ENCODE measurements around the gene ATP7A. TPM values are rescaled to one million over a fixed set of nuclear protein-coding genes. Genes with fewer than 3 reads are reported as not detected.
"Not testable (repeated sequence)": the region's sequence is repeated elsewhere in the genome, so short reads cannot be mapped to it uniquely, and the experiment has no call there.

The ATP7A gene
- total and polyA plus RNA-seq, 5 donors from 2014 or later = 2.7 to 13.6 (median 3.0) TPM

- peaks cover 13% of the 10 kb centered on the region for H3K36me3 ChIP-seq (ENCODE audit: control insufficient read depth, insufficient read depth, low read length)
- peak overlapping the region; percentile 98 for H3K4me3 ChIP-seq (ENCODE audit: low read depth, low read length)
- H3K27ac ChIP-seq (ENCODE audit: insufficient read depth, low read length, poor library complexity, severe bottlenecking) = peak overlapping the region; percentile 90
- peaks cover 18% of the 10 kb centered on the region for H3K4me1 ChIP-seq (ENCODE audit: control insufficient read depth, insufficient read depth, low read length, poor library complexity, severe bottlenecking)
- H3K27me3 ChIP-seq (ENCODE audit: control insufficient read depth, insufficient read depth, low read length) = no peaks in the 10 kb centered on the region
- Mint-ChIP-seq H3K4me1 (peaks cover 2 to 35% (median 18%) of the 10 kb centered on the region in 4 donors), H3K9me3 (peaks cover 0 to under 1% (median 0%) of the 10 kb centered on the region in 7 donors), H3K36me3 (peaks cover 10% of the 10 kb centered on the region), H3K27me3 (no peaks in the 10 kb centered on the region), H3K27ac (peak overlapping the region in 2 of 3 donors; percentile 42 to 83), H3K4me3 (peak overlapping the region; percentile 85 to 98 (median 92))
- no peak for DNase-seq
- no peak for ATAC-seq (ENCODE audit: low read depth in 2 of 2)
- H3K9me3 ChIP-seq (ENCODE audit: control insufficient read depth in 2 of 2, low read length in 2 of 2) = no peaks in the 10 kb centered on the region
Observed at GRCh38 chrX:77900688-77901087, 9.8 kb upstream of the ATP7A start.

GRCh38 chrX:77901506-77901905 lies 9.0 kb upstream of the ATP7A start:
- H3K27me3 Mint-ChIP-seq = no peaks in the 10 kb centered on the region
- no peaks in the 10 kb centered on the region for H3K9me3 Mint-ChIP-seq
- Histone ChIP-seq H3K36me3 (ENCODE audit: control insufficient read depth, insufficient read depth, low read length) (peaks cover 13% of the 10 kb centered on the region), H3K27me3 (ENCODE audit: control insufficient read depth, insufficient read depth, low read length) (no peaks in the 10 kb centered on the region), H3K4me3 (ENCODE audit: low read depth, low read length) (peak overlapping the region; percentile 98), H3K4me1 (ENCODE audit: control insufficient read depth, insufficient read depth, low read length, poor library complexity, severe bottlenecking) (peaks cover 18% of the 10 kb centered on the region), H3K27ac (ENCODE audit: insufficient read depth, low read length, poor library complexity, severe bottlenecking) (peak overlapping the region; percentile 33), H3K9me3 (ENCODE audit: control insufficient read depth in 2 of 2, low read length in 2 of 2) (no peaks in the 10 kb centered on the region)
- DNase-seq = no peak
- no peak for ATAC-seq (ENCODE audit: low read depth in 2 of 2)
- peaks cover 10% of the 10 kb centered on the region for H3K36me3 Mint-ChIP-seq
- H3K4me1 Mint-ChIP-seq = peaks cover 0 to 34% (median 17%) of the 10 kb centered on the region in 4 donors
- H3K4me3 Mint-ChIP-seq = peak overlapping the region; percentile 52 to 91 (median 66)
- peak overlapping the region; percentile 20 to 83 (median 23) for H3K27ac Mint-ChIP-seq

- peak in 1 of 3 donors; percentile 37 for DNase-seq
- ATAC-seq (ENCODE audit: low read depth in 2 of 2) = no peak
- Histone ChIP-seq H3K27me3 (ENCODE audit: control insufficient read depth, insufficient read depth, low read length) (no peaks in the 10 kb centered on the region), H3K4me1 (ENCODE audit: control insufficient read depth, insufficient read depth, low read length, poor library complexity, severe bottlenecking) (peaks cover 7% of the 10 kb centered on the region), H3K36me3 (ENCODE audit: control insufficient read depth, insufficient read depth, low read length) (no peaks in the 10 kb centered on the region), H3K4me3 (ENCODE audit: low read depth, low read length) (peak overlapping the region; percentile 63), H3K9me3 (ENCODE audit: control insufficient read depth in 2 of 2, low read length in 2 of 2) (no peaks in the 10 kb centered on the region), H3K27ac (ENCODE audit: insufficient read depth, low read length, poor library complexity, severe bottlenecking) (no peak overlapping the region)
- no peaks in the 10 kb centered on the region for H3K27me3 Mint-ChIP-seq
- H3K9me3 Mint-ChIP-seq = peaks cover 0 to 1% (median 0%) of the 10 kb centered on the region in 7 donors
- H3K4me3 Mint-ChIP-seq = peak overlapping the region; percentile 22 to 91 (median 50)
- no peaks in the 10 kb centered on the region for H3K36me3 Mint-ChIP-seq
- peaks cover 11 to 42% (median 23%) of the 10 kb centered on the region in 4 donors for H3K4me1 Mint-ChIP-seq
- peak overlapping the region; percentile 27 to 92 (median 33) for H3K27ac Mint-ChIP-seq
Observed at GRCh38 chrX:77917294-77917933, 6.9 kb downstream of the ATP7A start.

- no peak overlapping the region for H3K27ac ChIP-seq (ENCODE audit: insufficient read depth, low read length, poor library complexity, severe bottlenecking)
- H3K9me3 ChIP-seq (ENCODE audit: control insufficient read depth in 2 of 2, low read length in 2 of 2) = no peaks in the 10 kb centered on the region
- Mint-ChIP-seq H3K4me1 (peaks cover 4 to 41% (median 28%) of the 10 kb centered on the region in 4 donors), H3K27ac (no peak overlapping the region), H3K4me3 (no peak overlapping the region), H3K9me3 (peaks cover 0 to 1% (median 0%) of the 10 kb centered on the region in 7 donors), H3K27me3 (no peaks in the 10 kb centered on the region), H3K36me3 (no peaks in the 10 kb centered on the region)
- no peak overlapping the region for H3K4me3 ChIP-seq (ENCODE audit: low read depth, low read length)
- no peaks in the 10 kb centered on the region for H3K4me1 ChIP-seq (ENCODE audit: control insufficient read depth, insufficient read depth, low read length, poor library complexity, severe bottlenecking)
- no peaks in the 10 kb centered on the region for H3K36me3 ChIP-seq (ENCODE audit: control insufficient read depth, insufficient read depth, low read length)
- no peak for DNase-seq
- no peaks in the 10 kb centered on the region for H3K27me3 ChIP-seq (ENCODE audit: control insufficient read depth, insufficient read depth, low read length)
- no peak for ATAC-seq (ENCODE audit: low read depth in 2 of 2)
Observed at GRCh38 chrX:77918568-77918967, 8.1 kb downstream of the ATP7A start.

- H3K4me1 ChIP-seq (ENCODE audit: control insufficient read depth, insufficient read depth, low read length, poor library complexity, severe bottlenecking); H3K36me3 Mint-ChIP-seq; H3K27ac Mint-ChIP-seq; H3K4me3 ChIP-seq (ENCODE audit: low read depth, low read length); H3K36me3 ChIP-seq (ENCODE audit: control insufficient read depth, insufficient read depth, low read length); H3K27ac ChIP-seq (ENCODE audit: insufficient read depth, low read length, poor library complexity, severe bottlenecking); H3K9me3 Mint-ChIP-seq; H3K4me3 Mint-ChIP-seq; H3K27me3 ChIP-seq (ENCODE audit: control insufficient read depth, insufficient read depth, low read length); DNase-seq; ATAC-seq (ENCODE audit: low read depth in 2 of 2); H3K9me3 ChIP-seq (ENCODE audit: control insufficient read depth in 2 of 2, low read length in 2 of 2); H3K27me3 Mint-ChIP-seq: not testable (repeated sequence)
- peaks cover 4 to 42% (median 28%) of the 10 kb centered on the region in 4 donors for H3K4me1 Mint-ChIP-seq
Observed at GRCh38 chrX:77919370-77919769, 8.9 kb downstream of the ATP7A start.

GRCh38 chrX:77922787-77923186 lies 12.3 kb downstream of the ATP7A start:
- Histone ChIP-seq H3K27me3 (ENCODE audit: control insufficient read depth, insufficient read depth, low read length) (no peaks in the 10 kb centered on the region), H3K9me3 (ENCODE audit: control insufficient read depth in 2 of 2, low read length in 2 of 2) (no peaks in the 10 kb centered on the region), H3K27ac (ENCODE audit: insufficient read depth, low read length, poor library complexity, severe bottlenecking) (no peak overlapping the region), H3K4me1 (ENCODE audit: control insufficient read depth, insufficient read depth, low read length, poor library complexity, severe bottlenecking) (no peaks in the 10 kb centered on the region), H3K4me3 (ENCODE audit: low read depth, low read length) (no peak overlapping the region), H3K36me3 (ENCODE audit: control insufficient read depth, insufficient read depth, low read length) (no peaks in the 10 kb centered on the region)
- H3K27ac Mint-ChIP-seq = no peak overlapping the region
- peaks cover 0 to 1% (median 0%) of the 10 kb centered on the region in 7 donors for H3K9me3 Mint-ChIP-seq
- ATAC-seq (ENCODE audit: low read depth in 2 of 2) (no peak), DNase-seq (no peak)
- H3K27me3 Mint-ChIP-seq = no peaks in the 10 kb centered on the region
- no peak overlapping the region for H3K4me3 Mint-ChIP-seq
- H3K4me1 Mint-ChIP-seq = peaks cover 0 to 26% (median 16%) of the 10 kb centered on the region in 4 donors
- peaks cover 3% of the 10 kb centered on the region for H3K36me3 Mint-ChIP-seq

- H3K27me3 ChIP-seq (ENCODE audit: control insufficient read depth, insufficient read depth, low read length) = no peaks in the 10 kb centered on the region
- H3K9me3 ChIP-seq (ENCODE audit: control insufficient read depth in 2 of 2, low read length in 2 of 2) = no peaks in the 10 kb centered on the region
- no peak overlapping the region for H3K27ac ChIP-seq (ENCODE audit: insufficient read depth, low read length, poor library complexity, severe bottlenecking)
- Mint-ChIP-seq H3K27ac (no peak overlapping the region), H3K4me1 (peaks cover 0 to 19% (median 15%) of the 10 kb centered on the region in 4 donors), H3K4me3 (no peak overlapping the region), H3K27me3 (no peaks in the 10 kb centered on the region), H3K36me3 (peaks cover 4% of the 10 kb centered on the region), H3K9me3 (peaks cover 0 to 1% (median 0%) of the 10 kb centered on the region in 7 donors)
- ATAC-seq (ENCODE audit: low read depth in 2 of 2) (no peak), DNase-seq (no peak)
- no peaks in the 10 kb centered on the region for H3K4me1 ChIP-seq (ENCODE audit: control insufficient read depth, insufficient read depth, low read length, poor library complexity, severe bottlenecking)
- H3K4me3 ChIP-seq (ENCODE audit: low read depth, low read length) = no peak overlapping the region
- H3K36me3 ChIP-seq (ENCODE audit: control insufficient read depth, insufficient read depth, low read length) = no peaks in the 10 kb centered on the region
Observed at GRCh38 chrX:77924320-77924859, 13.9 kb downstream of the ATP7A start.

GRCh38 chrX:77925764-77926163 lies 15.3 kb downstream of the ATP7A start:
- Mint-ChIP-seq H3K4me3 (peak overlapping the region in 1 of 4 donors; percentile 54), H3K9me3 (no peaks in the 10 kb centered on the region), H3K36me3 (peaks cover 4% of the 10 kb centered on the region), H3K27ac (no peak overlapping the region), H3K27me3 (no peaks in the 10 kb centered on the region), H3K4me1 (peaks cover 0 to 20% (median 13%) of the 10 kb centered on the region in 4 donors)
- H3K4me3 ChIP-seq (ENCODE audit: low read depth, low read length) = peak overlapping the region; percentile 26
- ATAC-seq (ENCODE audit: low read depth in 2 of 2) (no peak), DNase-seq (no peak)
- H3K9me3 ChIP-seq (ENCODE audit: control insufficient read depth in 2 of 2, low read length in 2 of 2) = no peaks in the 10 kb centered on the region
- H3K4me1 ChIP-seq (ENCODE audit: control insufficient read depth, insufficient read depth, low read length, poor library complexity, severe bottlenecking) = no peaks in the 10 kb centered on the region
- no peak overlapping the region for H3K27ac ChIP-seq (ENCODE audit: insufficient read depth, low read length, poor library complexity, severe bottlenecking)
- H3K27me3 ChIP-seq (ENCODE audit: control insufficient read depth, insufficient read depth, low read length) = no peaks in the 10 kb centered on the region
- no peaks in the 10 kb centered on the region for H3K36me3 ChIP-seq (ENCODE audit: control insufficient read depth, insufficient read depth, low read length)
